HL-60 (cell line): ENCODE data around the gene SPHKAP.

ENCODE experiments used
- DNase-seq, 2 experiments: peaks; one replicate each; pipeline ENCODE4 v3.0.0-alpha.2; 2010 to 2020; ENCODE audit warnings: low read depth in 1 of 2, low spot score in 1 of 2
- H3K27ac ChIP-seq: fragments of 250-450 bp; sonication (Bioruptor Pico); replicated peaks from 2 replicates; pipeline ENCODE4 v1.5.1; 2020; ENCODE audit warnings: mild to moderate bottlenecking, moderate library complexity
- H3K27me3 ChIP-seq: fragments of 250-450 bp; sonication (Bioruptor Pico); 2 replicates; pipeline ENCODE4 v1.5.1; 2021; ENCODE audit warnings: mild to moderate bottlenecking, moderate library complexity; ENCODE audit not compliant: insufficient read depth, poor library complexity, severe bottlenecking
- H3K4me3 ChIP-seq: replicated peaks from 2 replicates; pipeline ENCODE4 v1.5.1; 2011; ENCODE audit warnings: mild to moderate bottlenecking, control low read depth, low read length; ENCODE audit not compliant: insufficient read depth
- CTCF ChIP-seq: IDR thresholded peaks from one replicate; pipeline ENCODE4 v1.5.1; 2011; ENCODE audit warnings: low read length, control low read depth, inconsistent platforms; ENCODE audit not compliant: insufficient read depth
- GABPA ChIP-seq: IDR thresholded peaks from 2 replicates; pipeline ENCODE4 v1.6.1; 2012; ENCODE audit warnings: low read depth
- POLR2AphosphoS5 ChIP-seq: IDR thresholded peaks from 2 replicates; pipeline ENCODE4 v1.6.1; 2012; ENCODE audit warnings: low read depth
- REST ChIP-seq: IDR thresholded peaks from 2 replicates; pipeline ENCODE4 v1.6.1; 2012; ENCODE audit warnings: low read depth; ENCODE audit not compliant: insufficient replicate concordance
- SPI1 ChIP-seq: IDR thresholded peaks from 2 replicates; pipeline ENCODE4 v1.6.1; 2012; ENCODE audit warnings: low read depth, mild to moderate bottlenecking, borderline replicate concordance

Gene SPHKAP

DNA sequence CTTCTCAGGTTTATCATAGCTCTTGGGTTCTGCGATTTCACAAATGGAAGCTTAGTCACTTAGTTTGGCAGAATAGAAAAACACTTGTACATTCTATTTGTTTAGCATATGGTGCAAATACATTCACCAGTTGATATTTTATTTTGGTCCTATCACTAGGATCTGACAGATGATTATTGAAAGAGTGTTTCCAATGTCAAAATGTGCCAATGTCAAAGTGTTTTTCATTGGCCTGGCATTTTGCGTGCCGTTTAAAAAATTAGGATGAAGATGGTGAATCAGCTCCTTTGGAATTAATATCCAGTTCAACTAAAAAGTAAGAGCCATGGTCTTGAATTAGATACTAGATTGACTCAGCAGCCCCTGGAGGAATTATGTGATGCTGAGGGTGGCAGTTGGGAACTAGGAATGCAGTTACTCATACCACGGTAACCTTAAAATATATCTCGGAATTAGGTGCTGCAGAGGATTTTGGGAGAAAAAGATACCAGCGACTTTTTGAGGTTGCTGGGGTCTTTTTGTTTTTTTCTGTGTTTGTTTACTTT is 87.0 kb downstream of the SPHKAP start:
- Histone ChIP-seq H3K27ac (no peak overlapping the region), H3K27me3 (no peaks in the 10 kb centered on the region), H3K4me3 (no peak overlapping the region)
- TF ChIP-seq POLR2AphosphoS5 (no peak), CTCF (no peak), REST (no peak), SPI1 (no peak), GABPA (no peak)
- DNase-seq, result no peak

- TF ChIP-seq CTCF (no peak), REST (no peak), SPI1 (no peak), GABPA (no peak), POLR2AphosphoS5 (no peak)
- Histone ChIP-seq H3K27ac (no peak overlapping the region), H3K4me3 (no peak overlapping the region), H3K27me3 (no peaks in the 10 kb centered on the region)
- DNase-seq, result no peak
Observed at GRCh38 chr2:228092056-228092455, 89.4 kb downstream of the SPHKAP start.

DNA sequence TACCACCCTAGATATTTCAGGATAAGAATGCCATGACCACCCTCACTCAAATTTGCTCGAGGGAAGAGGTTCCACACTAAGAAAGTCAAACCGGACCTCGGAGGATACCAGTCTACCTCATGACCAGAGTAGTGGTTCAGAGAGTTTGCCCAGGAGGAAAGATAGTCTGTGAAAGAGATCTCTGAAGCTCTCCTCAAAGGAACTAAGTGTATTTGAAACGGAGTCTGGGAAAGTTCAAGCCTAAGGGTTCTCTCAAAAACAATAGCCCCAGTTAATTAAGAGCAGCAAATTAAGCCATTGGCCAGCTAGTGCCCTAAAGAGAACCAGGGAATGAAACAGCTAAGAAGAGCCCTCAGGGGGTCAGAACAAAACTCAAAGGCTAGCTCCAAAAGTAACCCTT is 94.9 kb downstream of the SPHKAP start:
- Histone ChIP-seq H3K27ac (no peak overlapping the region), H3K4me3 (no peak overlapping the region), H3K27me3 (no peaks in the 10 kb centered on the region)
- no peak for DNase-seq
- TF ChIP-seq REST (no peak), CTCF (no peak), POLR2AphosphoS5 (no peak), GABPA (no peak), SPI1 (no peak)
